Karpas-422 (cell line): ENCODE results near the gene ACOT8. TPM values are rescaled to one million over a fixed set of nuclear protein-coding genes. Genes with fewer than 3 reads are reported as not detected.

ENCODE experiments used
- DNase-seq: peaks from one replicate; pipeline ENCODE4 v3.0.0-alpha.2; 2015
- H2AFZ ChIP-seq: fragments of 200-600 bp; sonication (generic); 2 replicates; pipeline ENCODE4 v1.6.1; 2014; ENCODE audit warnings: antibody characterized with exemption, low read length, mixed read lengths
- H3K27ac ChIP-seq: fragments of 200-600 bp; sonication (generic); 2 replicates; pipeline ENCODE4 v1.5.1; 2014; ENCODE audit warnings: mild to moderate bottlenecking, low read length, moderate library complexity
- H3K27me3 ChIP-seq: fragments of 200-600 bp; sonication (generic); 2 replicates; pipeline ENCODE4 v1.6.1; 2014; ENCODE audit warnings: low read length, mixed read lengths
- H3K36me3 ChIP-seq: fragments of 200-600 bp; sonication (generic); 2 replicates; pipeline ENCODE4 v1.6.1; 2014; ENCODE audit warnings: low read length, mixed read lengths; ENCODE audit not compliant: insufficient read depth
- H3K4me1 ChIP-seq: fragments of 200-600 bp; sonication (generic); 2 replicates; pipeline ENCODE4 v1.6.1; 2014; ENCODE audit warnings: mild to moderate bottlenecking, low read length, mixed read lengths
- H3K4me2 ChIP-seq: fragments of 200-600 bp; sonication (generic); 2 replicates; pipeline ENCODE4 v1.6.1; 2014; ENCODE audit warnings: low read length, low read depth, mild to moderate bottlenecking; ENCODE audit not compliant: poor library complexity, severe bottlenecking
- H3K4me3 ChIP-seq: fragments of 200-600 bp; sonication (generic); 2 replicates; pipeline ENCODE4 v1.5.1; 2014; ENCODE audit warnings: mild to moderate bottlenecking, antibody characterized with exemption, low read length, mixed read lengths
- H3K79me2 ChIP-seq: fragments of 200-600 bp; sonication (generic); 2 replicates; pipeline ENCODE4 v1.6.1; 2014; ENCODE audit warnings: mild to moderate bottlenecking, low read length, mixed read lengths
- H3K9ac ChIP-seq: fragments of 200-600 bp; sonication (generic); 2 replicates; pipeline ENCODE4 v1.6.0; 2014; ENCODE audit warnings: low read length
- H3K9me2 ChIP-seq: fragments of 200-600 bp; sonication (generic), shearing (Covaris generic); replicated peaks from 2 replicates; pipeline ENCODE4 v1.6.0; 2014; ENCODE audit warnings: mild to moderate bottlenecking, low read length, moderate library complexity; ENCODE audit not compliant: insufficient read depth
- H3K9me3 ChIP-seq: fragments of 300-700, 200-600 bp; sonication (generic); 2 replicates; pipeline ENCODE4 v1.6.1; 2014; ENCODE audit warnings: low read length, mixed read lengths
- H4K20me1 ChIP-seq: fragments of 200-600 bp; sonication (generic); 2 replicates; pipeline ENCODE4 v1.6.1; 2014; ENCODE audit warnings: mild to moderate bottlenecking, antibody characterized with exemption, low read length, low read depth; ENCODE audit not compliant: insufficient read depth
- total RNA-seq: library from RNA; depleted of rRNA; stranded (reverse); fragments of >200 nt; shearing (Covaris generic); gene quantifications from 2 replicates; pipeline ENCODE4 v1.2.3, GENCODE V29; 2014; ENCODE audit warnings: low replicate concordance

ACOT8 gene
- total RNA-seq, 1 experiment from 2014 or later = 93.7 TPM

GRCh38 chr20:45826381-45827019 is 30.7 kb downstream of the ACOT8 start:
- Histone ChIP-seq H3K27ac (no peak overlapping the region), H3K36me3 (no peaks in the 10 kb centered on the region), H3K9me2 (no peaks in the 10 kb centered on the region), H3K9me3 (no peaks in the 10 kb centered on the region), H3K4me3 (no peak overlapping the region), H2AFZ (no peak overlapping the region), H4K20me1 (no peaks in the 10 kb centered on the region), H3K4me1 (no peaks in the 10 kb centered on the region), H3K4me2 (no peak overlapping the region), H3K27me3 (no peaks in the 10 kb centered on the region), H3K9ac (no peak overlapping the region), H3K79me2 (no peaks in the 10 kb centered on the region)
- DNase-seq = no peak

DNA sequence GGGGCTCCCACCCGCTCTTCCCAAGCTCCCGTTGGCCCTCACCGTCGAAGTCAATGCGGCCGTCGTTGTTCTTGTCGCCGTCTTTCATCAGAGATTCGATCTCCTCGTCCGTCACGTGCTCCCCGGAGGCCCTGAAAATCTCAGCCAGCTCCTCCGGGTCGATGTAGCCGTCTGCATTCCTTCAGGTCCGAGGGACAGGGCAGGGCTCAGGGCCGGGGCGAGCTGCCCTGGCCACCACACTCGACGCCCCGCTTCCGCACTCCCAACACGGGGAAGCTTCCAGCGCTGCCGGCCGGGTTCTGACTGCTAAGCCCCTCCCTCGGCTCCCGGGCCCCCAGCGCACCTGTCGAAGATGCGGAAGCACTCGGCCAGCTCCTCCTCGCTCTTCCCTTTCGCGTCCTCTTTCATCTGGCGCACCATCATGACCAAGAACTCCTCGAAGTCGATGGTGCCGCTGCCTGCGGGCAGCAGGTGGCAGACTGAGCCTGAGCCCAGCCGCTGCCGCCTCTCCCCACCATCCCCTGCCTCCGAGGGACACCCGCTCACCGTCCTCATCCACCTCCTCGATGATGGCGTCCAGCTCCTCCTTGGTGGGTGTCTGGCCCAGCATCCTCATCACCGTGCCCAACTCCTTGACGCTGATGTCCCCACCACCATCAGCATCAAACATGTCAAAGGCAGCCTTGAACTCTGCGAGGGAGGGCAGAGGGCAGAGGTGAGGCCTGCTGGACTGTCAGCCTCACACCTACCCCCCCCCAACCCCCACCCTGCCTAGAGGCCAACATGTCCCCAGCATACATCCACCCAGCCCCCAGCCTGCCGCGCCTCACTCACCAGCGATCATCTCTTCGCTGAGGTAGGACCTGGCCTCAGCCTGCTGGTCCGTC is 33.0 kb downstream of the ACOT8 start:
- Histone ChIP-seq H3K4me3 (no peak overlapping the region), H4K20me1 (no peaks in the 10 kb centered on the region), H3K4me1 (no peaks in the 10 kb centered on the region), H3K79me2 (no peaks in the 10 kb centered on the region), H3K36me3 (no peaks in the 10 kb centered on the region), H3K27ac (no peak overlapping the region), H3K9ac (no peak overlapping the region), H3K4me2 (no peak overlapping the region), H2AFZ (no peak overlapping the region), H3K27me3 (no peaks in the 10 kb centered on the region), H3K9me3 (no peaks in the 10 kb centered on the region), H3K9me2 (no peaks in the 10 kb centered on the region)
- DNase-seq = peak; percentile 77

GRCh38 chr20:45822857-45823256 is 34.3 kb downstream of the ACOT8 start:
- no peak overlapping the region for H3K4me2 ChIP-seq
- no peaks in the 10 kb centered on the region for H3K27me3 ChIP-seq
- H3K9me3 ChIP-seq = no peaks in the 10 kb centered on the region
- no peaks in the 10 kb centered on the region for H3K36me3 ChIP-seq
- H3K9ac ChIP-seq = no peak overlapping the region
- no peaks in the 10 kb centered on the region for H4K20me1 ChIP-seq
- no peak overlapping the region for H3K27ac ChIP-seq
- no peaks in the 10 kb centered on the region for H3K4me1 ChIP-seq
- no peaks in the 10 kb centered on the region for H3K9me2 ChIP-seq
- no peaks in the 10 kb centered on the region for H3K79me2 ChIP-seq
- no peak for DNase-seq
- H3K4me3 ChIP-seq = no peak overlapping the region
- H2AFZ ChIP-seq = no peak overlapping the region

- no peak overlapping the region for H2AFZ ChIP-seq
- H3K36me3 ChIP-seq = peaks cover 1% of the 10 kb centered on the region; the same call in 1 of the 2 replicates
- no peak overlapping the region for H3K4me2 ChIP-seq
- H3K79me2 ChIP-seq = no peaks in the 10 kb centered on the region
- H3K9ac ChIP-seq = no peak overlapping the region
- no peaks in the 10 kb centered on the region for H3K9me2 ChIP-seq
- H3K4me3 ChIP-seq = no peak overlapping the region
- no peaks in the 10 kb centered on the region for H4K20me1 ChIP-seq
- no peak overlapping the region for H3K27ac ChIP-seq
- H3K27me3 ChIP-seq = no peaks in the 10 kb centered on the region
- no peaks in the 10 kb centered on the region for H3K4me1 ChIP-seq
- DNase-seq = no peak
- no peaks in the 10 kb centered on the region for H3K9me3 ChIP-seq
These were observed 35.2 kb downstream of the ACOT8 start for GRCh38 chr20:45821947-45822346.

- no peak overlapping the region for H3K27ac ChIP-seq
- H3K4me3 ChIP-seq = no peak overlapping the region
- peaks cover 18% of the 10 kb centered on the region for H3K36me3 ChIP-seq
- H3K4me2 ChIP-seq = no peak overlapping the region
- H3K9me3 ChIP-seq = no peaks in the 10 kb centered on the region
- H3K9me2 ChIP-seq = no peaks in the 10 kb centered on the region
- DNase-seq = no peak
- no peaks in the 10 kb centered on the region for H4K20me1 ChIP-seq
- no peaks in the 10 kb centered on the region for H3K4me1 ChIP-seq
- no peaks in the 10 kb centered on the region for H3K79me2 ChIP-seq
- no peak overlapping the region for H3K9ac ChIP-seq
- H3K27me3 ChIP-seq = no peaks in the 10 kb centered on the region
- no peak overlapping the region for H2AFZ ChIP-seq
These were observed 37.7 kb downstream of the ACOT8 start for GRCh38 chr20:45819466-45819865.

- DNase-seq = no peak
- no peaks in the 10 kb centered on the region for H3K9me2 ChIP-seq
- no peak overlapping the region for H3K4me2 ChIP-seq
- H2AFZ ChIP-seq = no peak overlapping the region
- H3K27me3 ChIP-seq = no peaks in the 10 kb centered on the region
- no peak overlapping the region for H3K27ac ChIP-seq
- H3K9ac ChIP-seq = no peak overlapping the region
- peaks cover 5% of the 10 kb centered on the region for H3K4me1 ChIP-seq
- H3K79me2 ChIP-seq = peaks cover 6% of the 10 kb centered on the region
- H3K36me3 ChIP-seq = peaks cover 21% of the 10 kb centered on the region
- no peak overlapping the region for H3K4me3 ChIP-seq
- H3K9me3 ChIP-seq = no peaks in the 10 kb centered on the region
- no peaks in the 10 kb centered on the region for H4K20me1 ChIP-seq
These were observed 39.0 kb downstream of the ACOT8 start for GRCh38 chr20:45818239-45818638.

DNA sequence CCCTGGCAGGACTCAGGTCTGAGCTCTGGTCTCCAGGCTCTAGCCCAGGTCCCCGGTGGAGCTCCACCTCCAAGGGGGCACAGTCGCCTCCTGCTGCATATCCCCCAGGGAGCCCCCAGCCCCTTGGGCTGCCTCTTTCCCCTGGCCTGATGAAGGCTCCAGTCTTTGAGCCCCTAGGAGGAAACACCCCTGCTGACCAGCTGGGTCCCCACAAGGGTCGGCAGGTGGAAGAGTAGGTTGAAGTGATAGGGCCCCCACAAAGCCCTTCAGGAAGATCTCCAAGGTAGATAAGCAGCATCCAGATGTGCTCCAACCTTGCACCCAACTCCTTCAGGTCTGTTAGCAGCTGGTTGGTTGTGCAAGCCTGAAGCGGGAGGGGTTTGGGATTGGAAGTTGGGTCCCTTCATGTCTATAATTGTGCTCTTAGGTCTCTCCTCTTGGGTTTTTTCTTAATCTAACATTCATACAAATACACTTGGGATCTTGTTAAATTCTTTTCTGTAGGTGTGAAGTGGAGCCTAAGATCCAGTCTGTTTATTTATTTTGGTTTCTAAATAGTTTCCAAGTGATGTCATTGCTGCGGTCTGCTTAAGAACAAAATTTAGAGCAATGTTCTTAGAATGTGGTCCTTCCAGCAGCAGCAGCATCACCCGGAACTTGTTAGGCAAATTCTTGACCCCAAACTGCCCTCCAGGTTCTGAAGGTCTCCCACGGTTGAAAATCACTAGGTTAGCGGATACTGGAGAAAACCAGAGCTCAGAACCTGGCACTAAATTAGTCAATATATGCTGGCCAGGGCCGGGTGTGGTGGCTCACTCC is 39.6 kb downstream of the ACOT8 start:
- Histone ChIP-seq H3K4me3 (no peak overlapping the region), H3K9me2 (no peaks in the 10 kb centered on the region), H2AFZ (no peak overlapping the region), H3K79me2 (peaks cover 13% of the 10 kb centered on the region), H3K27me3 (no peaks in the 10 kb centered on the region), H3K9me3 (no peaks in the 10 kb centered on the region), H3K9ac (no peak overlapping the region), H3K4me1 (peaks cover 5% of the 10 kb centered on the region), H4K20me1 (no peaks in the 10 kb centered on the region), H3K27ac (no peak overlapping the region), H3K4me2 (no peak overlapping the region), H3K36me3 (peaks cover 21% of the 10 kb centered on the region)
- no peak for DNase-seq

DNA sequence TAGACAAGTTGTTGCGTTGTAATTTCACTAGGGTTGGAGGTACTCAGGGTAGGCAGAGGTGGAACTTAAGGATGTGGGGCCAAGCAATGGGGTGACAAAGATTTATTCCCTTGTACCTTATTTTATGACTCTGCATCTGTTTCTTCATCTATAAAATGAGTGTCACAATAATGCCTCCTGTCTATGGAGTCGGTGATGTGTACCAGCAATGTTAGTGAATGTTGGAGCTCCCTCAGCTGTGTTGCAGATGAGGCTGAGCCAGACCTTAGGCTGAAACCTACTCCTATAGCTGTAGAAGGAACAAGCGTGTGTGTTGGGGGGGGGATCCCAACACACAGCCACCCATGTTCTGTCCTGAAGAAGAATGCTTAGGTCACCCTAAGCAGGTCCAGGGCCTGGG is 40.2 kb downstream of the ACOT8 start:
- no peak overlapping the region for H2AFZ ChIP-seq
- H3K79me2 ChIP-seq = peaks cover 14% of the 10 kb centered on the region
- peaks cover 5% of the 10 kb centered on the region for H3K4me1 ChIP-seq
- no peaks in the 10 kb centered on the region for H3K9me2 ChIP-seq
- no peak overlapping the region for H3K4me2 ChIP-seq
- no peaks in the 10 kb centered on the region for H3K27me3 ChIP-seq
- no peak overlapping the region for H3K27ac ChIP-seq
- H4K20me1 ChIP-seq = no peaks in the 10 kb centered on the region
- DNase-seq = no peak
- H3K9ac ChIP-seq = no peak overlapping the region
- no peak overlapping the region for H3K4me3 ChIP-seq
- no peaks in the 10 kb centered on the region for H3K9me3 ChIP-seq
- peaks cover 21% of the 10 kb centered on the region for H3K36me3 ChIP-seq
